K562 (cell line): ENCODE data around the gene PCDHGC4.

Experiments used
- BDP1 ChIP-seq: IDR thresholded peaks from 3 replicates; pipeline ENCODE4 v1.6.1; 2011; ENCODE audit not compliant: insufficient read length, insufficient read depth
- FOXA1 ChIP-seq: fragments of 450-650 bp; IDR thresholded peaks from 2 replicates; pipeline ENCODE4 v1.6.1; 2016; ENCODE audit warnings: mild to moderate bottlenecking, borderline replicate concordance

GRCh38 chr5:141501761-141502160 lies 16.9 kb downstream of the PCDHGC4 start:
- no peak for TF ChIP-seq BDP1
- TF ChIP-seq FOXA1 = no peak
